Bronchial epithelial cell (primary cell): ENCODE measurements around the gene TACR2. TPM values are rescaled to one million over a fixed set of nuclear protein-coding genes. Genes with fewer than 3 reads are reported as not detected.

Experiments
- DNase-seq: peaks from one replicate; pipeline ENCODE4 v3.0.0-alpha.2; 2010; ENCODE audit warnings: low read depth
- FAIRE-seq: peaks from 2 replicates; lab custom pipeline; 2011; peaks lifted over from hg19 to GRCh38; lab: Jason Lieb, UNC
- H3K27me3 ChIP-seq: 2 replicates; pipeline ENCODE4 v1.5.1; 2011; ENCODE audit warnings: low read length; ENCODE audit not compliant: control insufficient read depth, insufficient read depth
- H3K36me3 ChIP-seq: 2 replicates; pipeline ENCODE4 v1.5.1; 2011; ENCODE audit warnings: low read length; ENCODE audit not compliant: control insufficient read depth, insufficient read depth
- H3K4me3 ChIP-seq: 2 replicates; pipeline ENCODE4 v1.5.1; 2011; ENCODE audit warnings: mild to moderate bottlenecking, low read depth, low read length, control low read depth
- CTCF ChIP-seq: IDR thresholded peaks from 2 replicates; pipeline ENCODE4 v1.5.1; 2011; ENCODE audit warnings: mild to moderate bottlenecking, moderate library complexity, low read length, control low read depth, inconsistent platforms; ENCODE audit not compliant: insufficient read depth, severe bottlenecking
- total RNA-seq: library from RNA; depleted of rRNA; stranded (reverse); fragments of >200 nt; gene quantifications from 2 replicates; pipeline ENCODE4 v1.2.1, GENCODE V29; 2014

Gene TACR2
- total RNA-seq, 1 donor from 2014 or later: under 0.01 TPM

- DNase-seq (no peak), FAIRE-seq (no peak)
- peaks cover 40% of the 10 kb centered on the region for H3K36me3 ChIP-seq
- H3K27me3 ChIP-seq: no peaks in the 10 kb centered on the region
- no peak for TF ChIP-seq CTCF
- no peak overlapping the region for H3K4me3 ChIP-seq
Observed at GRCh38 chr10:69374242-69374641, 42.5 kb downstream of the TACR2 start.

DNA sequence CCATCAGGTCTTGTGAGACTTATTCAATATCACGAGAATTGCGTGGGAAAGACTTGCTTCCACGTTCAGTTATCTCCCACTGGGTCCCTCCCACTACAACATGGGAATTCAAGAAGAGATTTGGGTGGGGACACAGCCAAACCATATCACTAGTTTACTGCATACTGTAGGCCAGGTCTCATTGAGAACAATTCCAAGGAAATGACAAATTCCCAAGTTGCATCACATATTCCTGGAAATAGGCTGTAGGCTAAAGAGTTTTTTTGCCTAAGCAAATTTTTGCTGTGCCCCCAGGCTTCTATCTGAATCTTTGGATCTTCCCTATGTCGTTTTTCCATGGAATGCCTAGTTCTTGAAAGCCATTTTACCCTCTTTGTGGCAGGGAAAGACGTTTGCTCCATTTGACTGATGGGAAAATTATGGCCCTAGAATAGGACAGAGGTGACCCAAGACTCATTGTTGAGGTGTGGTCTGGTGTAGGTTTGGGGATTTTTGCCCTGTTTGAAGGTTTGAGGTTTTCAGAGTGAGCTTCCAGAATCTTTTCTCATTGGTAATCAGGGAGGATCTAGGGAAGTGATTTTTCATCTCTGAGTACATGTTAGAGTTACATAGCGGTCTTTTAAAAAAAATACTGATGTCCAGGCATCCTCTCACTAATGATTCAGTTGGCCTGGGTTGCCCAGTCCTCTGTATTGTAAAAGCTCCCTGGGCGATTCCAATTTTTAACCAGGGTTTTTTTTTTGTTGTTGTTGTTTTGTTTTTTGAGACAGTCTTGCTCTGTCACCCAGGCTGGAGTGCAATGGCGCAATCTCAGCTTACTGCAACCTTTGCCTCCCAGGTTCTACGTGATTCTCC, 44.4 kb downstream of the TACR2 start:
- Histone ChIP-seq H3K27me3 (no peaks in the 10 kb centered on the region), H3K4me3 (no peak overlapping the region), H3K36me3 (peaks cover 49% of the 10 kb centered on the region)
- TF ChIP-seq CTCF: no peak
- DNase-seq: peak; percentile 51
- FAIRE-seq: no peak

- no peaks in the 10 kb centered on the region for H3K27me3 ChIP-seq
- TF ChIP-seq CTCF: no peak
- peaks cover 50% of the 10 kb centered on the region for H3K36me3 ChIP-seq
- FAIRE-seq: no peak
- DNase-seq: no peak
- no peak overlapping the region for H3K4me3 ChIP-seq
Observed at GRCh38 chr10:69367469-69367868, 49.2 kb downstream of the TACR2 start.

DNA sequence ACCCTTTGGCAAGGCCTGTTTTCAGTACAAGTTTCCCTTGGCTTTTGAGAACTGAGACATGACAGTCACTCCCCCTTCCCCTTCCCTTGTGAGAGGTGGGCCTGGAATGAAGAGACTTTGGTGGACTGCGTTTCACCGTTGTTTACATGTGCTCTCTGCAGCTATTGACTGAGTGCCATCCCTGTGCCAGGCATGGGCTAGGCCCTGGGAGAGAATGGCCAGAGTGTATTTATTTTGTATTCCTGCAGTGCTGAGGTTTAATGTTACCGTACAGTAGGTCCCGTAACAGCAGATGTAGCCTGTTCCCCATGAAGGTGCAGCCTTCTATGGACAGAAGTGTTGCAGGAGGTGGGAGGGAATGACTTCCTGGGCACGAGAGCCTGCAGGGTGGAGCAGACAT, 50.0 kb downstream of the TACR2 start:
- H3K36me3 ChIP-seq: peaks cover 50% of the 10 kb centered on the region
- no peak overlapping the region for H3K4me3 ChIP-seq
- no peak for FAIRE-seq
- no peaks in the 10 kb centered on the region for H3K27me3 ChIP-seq
- no peak for TF ChIP-seq CTCF
- no peak for DNase-seq

GRCh38 chr10:69364232-69364940, 52.3 kb downstream of the TACR2 start:
- no peak for TF ChIP-seq CTCF
- Histone ChIP-seq H3K27me3 (no peaks in the 10 kb centered on the region), H3K4me3 (no peak overlapping the region), H3K36me3 (peaks cover 49% of the 10 kb centered on the region)
- FAIRE-seq (no peak), DNase-seq (no peak)
